ENCODE measurements around the gene AGAP1.
"Not testable (repeated sequence)": the region's sequence is repeated elsewhere in the genome, so short reads cannot be mapped to it uniquely, and the experiment has no call there.

- TF ChIP-seq CTCF, POLR2A (IDR thresholded peaks at IDR 0.05): not testable (repeated sequence)
Measured at GRCh38 chr2:236062806-236063205, 569.0 kb downstream of the AGAP1 start.

Measured in vagina (tissue), 2 donors.